Measurements from ENCODE around the gene CAMTA2. TPM values are rescaled to one million over a fixed set of nuclear protein-coding genes. Genes with fewer than 3 reads are reported as not detected.

The CAMTA2 gene
- total RNA-seq, 1 donor: 12.9 TPM

DNA sequence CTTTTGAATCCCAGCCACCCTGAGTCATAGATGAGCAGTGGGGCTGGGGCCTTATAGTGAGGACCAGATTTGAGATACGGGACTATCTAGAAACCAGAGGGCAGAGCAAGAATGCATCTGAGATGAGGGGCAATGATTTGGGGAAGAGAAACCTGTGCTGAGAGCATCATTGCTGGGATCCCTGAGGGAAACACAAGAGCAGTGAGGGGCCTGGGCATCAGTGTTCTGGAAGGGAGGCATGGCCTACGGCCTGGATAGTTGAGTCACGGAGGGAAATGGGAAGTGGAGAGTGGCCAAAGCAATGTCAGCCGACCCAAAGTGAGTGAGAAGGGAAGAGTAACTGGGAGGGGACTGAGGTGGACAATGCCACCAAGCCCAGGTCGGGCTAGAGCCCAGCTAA, 5.2 kb downstream of the CAMTA2 start:
- H3K27me3 ChIP-seq (ENCODE audit: insufficient read depth, low read length): no peaks in the 10 kb centered on the region
- H3K9me3 ChIP-seq (ENCODE audit: low read depth, low read length): no peaks in the 10 kb centered on the region
- no peak overlapping the region for H3K4me3 ChIP-seq (ENCODE audit: low read length)
- peaks cover 68% of the 10 kb centered on the region for H3K4me1 ChIP-seq (ENCODE audit: insufficient read depth, low read length)

DNA sequence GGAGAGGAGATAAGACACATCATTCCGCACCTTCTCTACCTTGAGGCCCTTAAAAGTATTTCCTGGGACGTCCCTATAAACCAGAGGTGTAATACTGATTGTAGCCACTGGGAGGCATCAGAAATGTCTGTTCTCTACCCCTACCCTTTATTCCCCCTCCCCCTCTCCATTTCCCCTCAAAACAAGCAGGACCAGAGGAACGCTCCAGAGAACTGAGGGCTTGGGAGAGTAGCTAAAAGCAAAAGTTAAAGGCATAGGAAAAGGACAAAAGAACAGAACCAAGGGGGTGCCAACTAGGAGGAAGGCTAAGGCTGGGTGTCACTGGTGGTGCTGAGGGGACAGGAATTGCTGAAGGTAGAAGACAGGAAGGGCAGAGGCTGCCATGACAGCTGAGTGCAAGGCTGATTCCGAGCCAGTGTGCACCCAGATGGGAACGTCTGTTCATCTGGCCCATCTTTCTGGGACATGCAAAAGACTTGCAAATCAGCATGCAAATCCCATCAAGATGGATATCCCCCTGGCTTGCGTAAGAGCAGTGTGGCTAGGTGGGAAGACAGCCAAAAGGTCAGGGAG, 6.7 kb downstream of the CAMTA2 start:
- Histone ChIP-seq H3K4me1 (ENCODE audit: insufficient read depth, low read length) (peaks cover 55% of the 10 kb centered on the region), H3K4me3 (ENCODE audit: low read length) (no peak overlapping the region), H3K27me3 (ENCODE audit: insufficient read depth, low read length) (no peaks in the 10 kb centered on the region), H3K9me3 (ENCODE audit: low read depth, low read length) (no peaks in the 10 kb centered on the region)

DNA sequence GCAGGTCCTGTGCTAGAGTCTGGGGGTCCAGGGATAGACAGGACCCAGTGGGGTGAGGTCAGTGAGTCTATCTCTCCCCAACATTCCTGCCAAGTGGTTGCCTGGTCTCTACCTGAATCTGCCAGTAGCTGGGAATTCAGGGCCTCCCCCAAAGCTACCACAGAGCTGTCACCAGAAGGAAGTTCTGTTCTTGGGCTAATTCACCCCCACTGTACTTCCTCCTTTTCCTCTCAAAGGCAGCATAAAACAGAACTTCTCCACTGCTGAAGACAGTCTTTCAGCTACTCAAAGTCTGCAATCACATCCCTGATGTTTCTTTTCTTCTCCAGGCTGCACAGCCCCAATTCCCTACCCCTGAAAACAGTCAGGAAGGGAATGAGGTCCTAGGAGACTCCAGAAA, 8.7 kb downstream of the CAMTA2 start:
- Histone ChIP-seq H3K9me3 (ENCODE audit: low read depth, low read length) (no peaks in the 10 kb centered on the region), H3K27me3 (ENCODE audit: insufficient read depth, low read length) (no peaks in the 10 kb centered on the region), H3K4me1 (ENCODE audit: insufficient read depth, low read length) (peaks cover 62% of the 10 kb centered on the region), H3K4me3 (ENCODE audit: low read length) (no peak overlapping the region)

DNA sequence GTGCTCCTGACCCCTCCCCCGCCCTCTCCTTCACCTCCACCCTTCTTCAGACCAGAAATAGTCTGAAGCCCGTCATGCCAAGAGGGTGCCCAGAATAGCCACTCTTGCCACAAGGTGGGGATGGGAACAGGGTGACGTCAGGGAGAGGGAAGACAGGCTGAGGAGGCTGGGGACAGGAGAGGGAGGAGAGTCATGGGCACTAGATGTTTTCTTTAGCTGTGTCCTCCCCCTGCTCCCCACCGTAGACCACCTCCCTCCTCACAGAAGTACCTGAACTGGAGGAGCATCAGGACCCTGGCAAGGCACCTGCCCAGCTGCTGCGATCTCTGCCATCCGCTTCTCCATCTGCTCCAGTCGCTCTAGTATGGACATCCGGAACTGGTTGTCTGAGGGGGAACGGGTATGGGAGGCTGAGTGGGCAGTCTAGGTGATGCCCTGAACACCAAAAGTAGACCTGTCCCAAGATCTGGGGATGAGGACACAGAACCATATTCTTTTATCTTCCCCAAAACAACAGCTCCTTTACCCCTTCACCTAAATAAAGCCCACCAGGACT, 13.3 kb downstream of the CAMTA2 start:
- Histone ChIP-seq H3K4me1 (ENCODE audit: insufficient read depth, low read length) (peaks cover 48% of the 10 kb centered on the region), H3K27me3 (ENCODE audit: insufficient read depth, low read length) (no peaks in the 10 kb centered on the region), H3K4me3 (ENCODE audit: low read length) (no peak overlapping the region), H3K9me3 (ENCODE audit: low read depth, low read length) (no peaks in the 10 kb centered on the region)

DNA sequence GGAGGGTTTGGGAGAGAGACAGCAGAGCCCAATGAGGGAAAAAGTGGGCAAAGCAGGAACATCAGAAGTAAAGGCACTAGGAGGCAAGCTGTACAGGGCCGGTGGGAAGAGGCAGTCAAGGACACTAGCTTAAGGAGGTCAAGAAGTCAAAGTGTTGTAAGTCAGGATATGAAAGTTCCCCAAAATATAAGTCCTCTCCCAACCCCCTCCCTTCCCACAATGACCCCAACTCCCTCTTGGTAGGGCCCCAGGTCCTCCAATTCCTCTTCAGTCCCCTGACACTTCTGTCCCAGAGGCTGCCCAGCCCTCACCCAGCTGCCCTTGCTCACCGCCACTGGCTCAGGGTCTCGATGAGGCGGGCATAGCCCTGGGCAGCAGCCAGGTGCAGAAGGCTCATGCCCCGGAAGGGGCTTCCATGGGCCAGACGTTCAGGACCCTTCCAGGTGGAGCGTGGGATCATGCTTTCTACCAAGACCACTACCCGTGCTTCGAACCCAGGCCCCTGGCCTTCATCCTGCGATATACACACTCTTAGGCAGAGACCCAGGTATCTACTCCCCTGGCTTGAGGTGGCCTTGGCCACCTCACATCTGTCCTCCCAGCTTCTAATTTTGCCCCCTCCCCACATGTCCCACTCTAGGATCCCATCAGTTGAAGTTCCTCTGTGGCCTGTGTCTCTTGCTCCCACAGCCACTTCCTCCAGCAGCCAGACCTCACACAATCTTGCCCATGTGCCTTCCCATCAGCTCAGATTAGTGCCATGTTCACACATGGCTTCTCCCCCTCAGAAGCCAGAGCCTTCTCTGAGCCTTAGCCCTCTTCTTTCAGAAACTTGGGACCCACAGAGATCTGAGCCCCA, 14.0 kb downstream of the CAMTA2 start:
- Histone ChIP-seq H3K4me1 (ENCODE audit: insufficient read depth, low read length) (peaks cover 48% of the 10 kb centered on the region), H3K4me3 (ENCODE audit: low read length) (no peak overlapping the region), H3K27me3 (ENCODE audit: insufficient read depth, low read length) (no peaks in the 10 kb centered on the region), H3K9me3 (ENCODE audit: low read depth, low read length) (no peaks in the 10 kb centered on the region)

DNA sequence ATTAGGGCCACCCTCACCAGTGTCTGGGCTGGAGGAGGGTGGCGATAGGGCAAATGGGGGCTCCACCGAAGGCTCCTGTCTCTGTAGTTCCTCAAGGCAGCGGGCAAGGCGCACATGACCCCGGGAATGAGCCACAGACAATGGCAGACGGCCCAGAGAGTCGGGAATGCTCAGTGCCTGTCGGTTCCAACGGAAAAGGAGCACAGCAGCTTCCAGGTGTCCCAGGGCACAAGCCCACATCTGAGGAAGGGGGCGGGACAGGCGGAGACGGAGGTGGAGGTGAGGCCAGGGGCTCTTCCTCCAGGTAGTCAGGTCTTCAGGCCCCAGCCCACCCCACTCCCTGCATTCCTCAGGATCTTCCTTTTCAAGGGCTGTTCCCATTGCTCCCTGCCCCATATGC, 14.7 kb downstream of the CAMTA2 start:
- Histone ChIP-seq H3K9me3 (ENCODE audit: low read depth, low read length) (no peaks in the 10 kb centered on the region), H3K27me3 (ENCODE audit: insufficient read depth, low read length) (no peaks in the 10 kb centered on the region), H3K4me1 (ENCODE audit: insufficient read depth, low read length) (peaks cover 47% of the 10 kb centered on the region), H3K4me3 (ENCODE audit: low read length) (no peak overlapping the region)

DNA sequence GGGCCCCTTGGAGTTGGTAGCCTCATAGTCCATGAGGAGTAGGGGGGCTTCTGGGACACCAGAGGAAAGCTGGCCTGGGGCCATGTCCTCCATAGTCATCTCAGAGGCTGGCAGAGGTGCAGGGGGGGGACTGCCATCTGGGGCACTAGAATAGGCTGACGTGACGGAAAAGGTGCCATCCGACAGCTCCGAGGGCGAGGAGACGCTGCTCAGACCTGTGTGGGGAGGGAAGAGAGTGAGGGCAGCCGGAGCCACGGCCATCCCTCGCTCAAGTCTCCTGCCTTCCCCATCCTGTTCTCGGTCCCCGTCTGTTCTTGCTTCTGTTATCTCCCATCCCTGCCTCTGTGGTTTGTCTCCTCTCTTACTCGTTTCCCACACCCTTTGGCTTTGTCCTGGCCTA, 15.2 kb downstream of the CAMTA2 start:
- Histone ChIP-seq H3K4me3 (ENCODE audit: low read length) (no peak overlapping the region), H3K27me3 (ENCODE audit: insufficient read depth, low read length) (no peaks in the 10 kb centered on the region), H3K4me1 (ENCODE audit: insufficient read depth, low read length) (peaks cover 46% of the 10 kb centered on the region), H3K9me3 (ENCODE audit: low read depth, low read length) (no peaks in the 10 kb centered on the region)

DNA sequence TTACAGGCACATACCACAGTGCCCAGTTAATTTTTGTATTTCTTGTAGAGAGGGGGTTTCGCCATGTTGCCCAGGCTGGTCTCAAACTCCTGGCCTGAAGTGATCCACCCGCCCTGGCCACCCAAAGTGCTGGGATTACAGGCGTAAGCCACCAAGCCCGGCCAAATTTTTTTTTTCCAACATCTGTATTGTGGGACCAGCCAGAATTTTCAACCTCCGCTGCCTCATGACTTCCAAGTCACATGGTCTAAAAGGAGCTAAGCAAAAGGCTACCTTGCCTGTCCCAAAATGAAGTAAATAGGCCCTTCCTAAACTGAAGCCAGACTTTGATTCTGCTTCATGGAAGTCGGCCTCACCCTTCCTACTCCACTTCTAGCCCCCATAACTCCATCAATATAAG, 15.6 kb downstream of the CAMTA2 start:
- Histone ChIP-seq H3K9me3 (ENCODE audit: low read depth, low read length) (no peaks in the 10 kb centered on the region), H3K4me1 (ENCODE audit: insufficient read depth, low read length) (peaks cover 46% of the 10 kb centered on the region), H3K4me3 (ENCODE audit: low read length) (no peak overlapping the region), H3K27me3 (ENCODE audit: insufficient read depth, low read length) (no peaks in the 10 kb centered on the region)

DNA sequence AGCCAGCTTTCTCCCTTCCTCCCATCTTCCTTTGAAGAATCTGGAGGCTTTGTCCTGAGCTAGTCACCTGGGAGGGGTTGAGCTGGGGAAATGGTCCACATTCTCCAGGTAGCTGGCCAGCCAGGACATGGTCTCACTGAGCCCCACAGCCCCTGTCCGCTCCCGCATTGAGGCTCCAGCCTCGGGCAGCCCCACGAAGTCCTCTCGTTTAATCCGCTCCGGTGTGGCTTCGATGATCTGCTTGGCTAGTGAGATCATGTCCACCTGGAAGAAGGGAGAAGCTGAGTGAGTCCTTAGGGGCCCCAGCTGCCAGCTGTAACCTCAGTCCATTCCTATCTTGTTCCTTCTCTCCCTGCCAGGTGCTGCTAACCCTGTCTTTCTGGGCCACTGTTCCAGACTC, 17.2 kb downstream of the CAMTA2 start:
- Histone ChIP-seq H3K9me3 (ENCODE audit: low read depth, low read length) (no peaks in the 10 kb centered on the region), H3K4me1 (ENCODE audit: insufficient read depth, low read length) (peaks cover 61% of the 10 kb centered on the region), H3K4me3 (ENCODE audit: low read length) (no peak overlapping the region), H3K27me3 (ENCODE audit: insufficient read depth, low read length) (no peaks in the 10 kb centered on the region)

DNA sequence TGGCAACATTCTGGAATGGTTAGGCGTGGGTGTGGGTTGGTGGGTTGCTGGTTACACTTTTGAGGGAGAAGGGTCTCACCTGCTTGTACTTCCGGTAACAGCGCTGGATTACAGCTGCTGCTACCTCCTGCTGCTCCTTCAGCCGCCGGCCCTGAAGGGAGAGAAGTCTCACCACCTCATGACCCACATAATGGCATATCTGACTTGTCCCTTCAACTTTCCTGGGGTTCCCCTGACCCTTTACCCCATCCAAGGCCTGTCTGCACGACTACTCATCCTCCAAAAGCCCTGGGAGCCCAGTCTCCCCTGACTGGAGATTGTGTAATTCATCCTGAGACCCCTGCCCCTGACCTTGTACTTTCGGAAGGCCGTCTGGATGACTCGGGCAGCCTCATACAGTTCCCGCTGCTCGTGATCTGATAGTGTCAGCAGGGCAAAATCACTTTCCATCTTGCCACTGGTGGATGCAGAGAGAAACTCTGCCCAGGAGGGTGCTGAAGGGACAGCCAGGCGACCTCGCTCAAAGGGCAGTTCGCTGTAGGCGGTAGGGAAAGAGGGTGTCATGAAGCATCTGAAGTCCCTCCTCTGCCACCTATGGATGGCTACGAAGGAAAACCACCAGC, 17.8 kb downstream of the CAMTA2 start:
- Histone ChIP-seq H3K4me3 (ENCODE audit: low read length) (no peak overlapping the region), H3K9me3 (ENCODE audit: low read depth, low read length) (no peaks in the 10 kb centered on the region), H3K4me1 (ENCODE audit: insufficient read depth, low read length) (peaks cover 61% of the 10 kb centered on the region), H3K27me3 (ENCODE audit: insufficient read depth, low read length) (no peaks in the 10 kb centered on the region)

DNA sequence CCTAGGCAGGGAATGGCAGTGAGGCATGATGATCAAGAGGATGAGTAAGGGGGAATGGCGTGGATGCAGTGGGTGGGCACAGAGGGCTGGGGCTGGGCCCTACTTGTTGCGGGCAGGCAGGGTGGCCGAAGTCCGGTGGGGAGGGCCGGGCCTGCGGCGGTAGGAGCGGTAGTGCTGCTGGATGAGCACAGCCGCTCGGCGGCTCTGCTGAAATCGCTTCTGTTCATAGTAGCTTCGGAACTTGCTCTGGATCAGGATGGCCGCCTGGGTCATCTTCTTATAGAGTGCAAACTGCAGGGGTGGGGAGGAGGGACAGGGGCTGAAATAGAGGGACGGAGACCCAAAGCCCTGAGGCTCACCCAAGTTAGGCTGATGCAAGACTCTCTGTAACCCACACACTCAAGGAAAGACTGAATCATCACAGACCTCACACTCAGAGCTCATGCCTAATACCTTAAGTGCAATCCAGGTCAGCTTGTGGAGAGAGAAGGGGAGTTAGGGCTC, 18.4 kb downstream of the CAMTA2 start:
- H3K9me3 ChIP-seq (ENCODE audit: low read depth, low read length): no peaks in the 10 kb centered on the region
- H3K4me1 ChIP-seq (ENCODE audit: insufficient read depth, low read length): peaks cover 55% of the 10 kb centered on the region
- no peaks in the 10 kb centered on the region for H3K27me3 ChIP-seq (ENCODE audit: insufficient read depth, low read length)
- no peak overlapping the region for H3K4me3 ChIP-seq (ENCODE audit: low read length)

DNA sequence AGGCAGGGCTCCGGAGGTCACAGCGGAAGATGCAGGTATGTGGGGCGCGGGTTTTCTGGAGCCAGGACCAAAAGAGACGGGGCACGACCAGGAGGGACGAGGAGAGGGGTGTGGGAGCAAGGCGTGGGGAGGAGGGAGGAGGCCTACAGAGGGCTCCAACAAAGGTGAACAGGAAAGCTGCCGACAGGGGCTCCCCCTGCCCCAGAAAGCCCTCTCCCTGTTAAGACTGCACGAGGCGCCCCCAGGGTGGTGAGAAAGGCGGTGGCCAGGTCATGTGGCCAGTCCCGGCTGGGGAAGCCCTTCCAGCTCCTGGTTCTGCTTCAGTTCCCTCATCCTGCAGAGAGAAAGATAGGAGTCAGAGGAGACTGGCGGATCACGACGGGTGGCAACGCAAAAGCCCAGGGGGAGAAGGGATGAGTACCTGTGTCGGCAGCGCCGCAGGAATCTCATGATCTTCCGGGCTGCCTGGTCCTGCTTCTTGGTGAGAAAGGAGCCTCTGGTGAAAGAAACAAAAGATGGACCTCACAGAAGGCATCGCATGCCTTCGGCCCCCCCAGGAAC, 18.9 kb downstream of the CAMTA2 start:
- Histone ChIP-seq H3K9me3 (ENCODE audit: low read depth, low read length) (no peaks in the 10 kb centered on the region), H3K27me3 (ENCODE audit: insufficient read depth, low read length) (no peaks in the 10 kb centered on the region), H3K4me1 (ENCODE audit: insufficient read depth, low read length) (peaks cover 53% of the 10 kb centered on the region), H3K4me3 (ENCODE audit: low read length) (peak overlapping the region; percentile 88)

DNA sequence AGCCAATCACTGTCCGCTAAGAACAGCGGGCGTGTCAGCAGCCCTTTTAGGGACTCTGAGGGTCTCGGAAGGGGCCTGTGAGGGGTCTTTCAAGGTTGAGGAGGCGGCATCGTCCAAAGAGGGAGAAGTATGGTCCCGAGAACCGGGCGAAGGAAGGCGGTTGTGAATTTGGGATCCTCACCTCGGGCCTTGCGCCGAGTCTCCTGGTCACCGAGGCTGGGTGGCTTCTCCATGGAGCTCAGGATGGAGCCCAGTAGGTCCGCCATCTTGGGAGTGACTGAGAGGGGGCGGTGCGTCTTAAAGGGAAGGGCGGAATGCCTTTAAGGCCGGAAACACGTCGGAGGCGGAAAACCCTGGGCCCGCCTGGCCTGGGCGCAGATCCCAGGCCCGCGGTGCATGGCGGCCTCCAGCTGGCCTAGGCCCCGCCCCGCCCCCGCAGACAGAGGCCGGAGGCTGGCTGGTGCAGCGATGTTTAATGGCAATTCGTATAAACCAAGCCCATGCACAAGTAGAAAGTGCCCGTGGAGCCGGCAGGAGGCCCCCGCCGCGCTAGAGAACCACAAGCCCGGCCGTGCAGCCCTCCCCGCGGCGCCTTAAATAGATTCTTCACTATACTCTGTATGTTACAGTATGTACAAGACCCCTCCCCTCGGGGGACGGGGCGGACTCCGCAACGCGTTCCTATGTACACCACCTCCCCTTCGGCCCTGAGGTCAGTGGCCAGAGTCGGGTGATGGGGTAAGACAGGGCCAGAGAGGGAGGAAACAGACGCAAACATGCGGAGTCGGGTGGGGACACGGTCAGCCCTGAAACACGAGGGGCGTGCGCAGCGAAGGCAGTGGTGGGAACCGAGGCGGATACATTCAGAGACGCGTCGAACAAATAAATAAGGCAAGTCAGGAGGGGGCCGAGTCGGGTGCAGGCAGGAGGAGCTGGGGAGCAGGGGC, 19.7 kb downstream of the CAMTA2 start, which contains the start of gene SPAG7:
Gene SPAG7, minus strand, starts transcription at position 279 of the 947 bp plus-strand sequence. Its CDS starts 13 bp downstream, at position 266.
- Histone ChIP-seq H3K4me1 (ENCODE audit: insufficient read depth, low read length) (peaks cover 46% of the 10 kb centered on the region), H3K4me3 (ENCODE audit: low read length) (peak within 1 kb of the TSS; percentile 88), H3K27me3 (ENCODE audit: insufficient read depth, low read length) (no peaks in the 10 kb centered on the region), H3K9me3 (ENCODE audit: low read depth, low read length) (no peaks in the 10 kb centered on the region)

Data from mononuclear cell (primary cell).